ENCODE measurements around the gene STXBP1. TPM values are rescaled to one million over a fixed set of nuclear protein-coding genes. Genes with fewer than 3 reads are reported as not detected.

The STXBP1 gene
- total and polyA plus RNA-seq, 9 of the 15 experiments (the other 6 are each of a cell fraction or from before 2014, with no cell fraction given) = 4.6 to 35.1 (median 9.7) TPM

GRCh38 chr9:127611899-127612790, at the start of gene STXBP1 (continued):
- peak in 1 of 2 experiments; percentile 53 for TF ChIP-seq E2F6 (IDR thresholded peaks at IDR 0.05; ENCODE audit: borderline replicate concordance in 1 of 2, extremely low read depth in 1 of 2, insufficient read depth in 1 of 2, insufficient read length in 1 of 2, low read depth in 1 of 2, low read length in 1 of 2, poor library complexity in 1 of 2, severe bottlenecking in 1 of 2)
- TF ChIP-seq PHF8 (IDR thresholded peaks at IDR 0.05; ENCODE audit: borderline replicate concordance, low read length) = peak; percentile 90; the same call in 1 of the 2 replicates
- TF ChIP-seq NFYB (IDR thresholded peaks at IDR 0.05; ENCODE audit: extremely low read depth, insufficient read length) = peak; percentile 49
- peak; percentile 49 for TF ChIP-seq TBP (optimal IDR thresholded peaks at IDR 0.05; ENCODE audit: low read depth, low read length)
- TF ChIP-seq THRAP3 (IDR thresholded peaks at IDR 0.05; ENCODE audit: borderline replicate concordance) = no peak
- TF ChIP-seq KDM2B (CRISPR knock-in tag; IDR thresholded peaks at IDR 0.05) = peak; percentile 29; the same call in 1 of the 2 replicates
- TF ChIP-seq ZNF175 (CRISPR knock-in tag; IDR thresholded peaks at IDR 0.05; ENCODE audit: low read depth) = no peak
- TF ChIP-seq POLR2G (IDR thresholded peaks at IDR 0.05; ENCODE audit: low read depth, low read length) = peak; percentile 93
- TF ChIP-seq CREB3L1 (IDR thresholded peaks at IDR 0.05; ENCODE audit: borderline replicate concordance, low read depth) = 0 out of 2 replicates have a peak, but pooled peaks have one; percentile 9
- TF ChIP-seq CTBP1 (IDR thresholded peaks at IDR 0.05; ENCODE audit: borderline replicate concordance) = peak; percentile 98
- TF ChIP-seq STAG1 (CRISPR knock-in tag; IDR thresholded peaks at IDR 0.05; ENCODE audit: borderline replicate concordance) = peak; percentile 25; the same call in 1 of the 2 replicates
- TF ChIP-seq JUN (IDR thresholded peaks at IDR 0.05; ENCODE audit: borderline replicate concordance, low read depth, low read length) = 0 out of 2 replicates have a peak, but pooled peaks have one; percentile 1
- TF ChIP-seq JUN (CRISPR knock-in tag; IDR thresholded peaks at IDR 0.05; ENCODE audit: borderline replicate concordance) = no peak
- TF ChIP-seq ZNF408 (CRISPR knock-in tag; IDR thresholded peaks at IDR 0.05; ENCODE audit: low read depth) = no peak
- TF ChIP-seq GATAD2B (IDR thresholded peaks at IDR 0.05; ENCODE audit: borderline replicate concordance) = peak; percentile 90
- TF ChIP-seq DMBX1 (CRISPR knock-in tag; IDR thresholded peaks at IDR 0.05; ENCODE audit: borderline replicate concordance) = 0 out of 2 replicates have a peak, but pooled peaks have one; percentile 26
- no peak for TF ChIP-seq ZNF197 (CRISPR knock-in tag; IDR thresholded peaks at IDR 0.05; ENCODE audit: low read depth)
- 0 out of 2 replicates have a peak, but pooled peaks have one; percentile 55 for TF ChIP-seq SIN3B (IDR thresholded peaks at IDR 0.05; ENCODE audit: low read depth)
- no peak for TF ChIP-seq ADNP (tag; IDR thresholded peaks at IDR 0.05)
- no peak for TF ChIP-seq COPS2 (conservative IDR thresholded peaks at IDR 0.05)
- no peak for TF ChIP-seq ZNF707 (CRISPR knock-in tag; conservative IDR thresholded peaks at IDR 0.05)
- peak; percentile 76 for TF ChIP-seq BHLHE40 (IDR thresholded peaks at IDR 0.05; ENCODE audit: low read length)
- no peak for TF ChIP-seq FOS (IDR thresholded peaks at IDR 0.05; ENCODE audit: extremely low read depth, insufficient read length)
- no peak for TF ChIP-seq SMARCA5 (IDR thresholded peaks at IDR 0.05)
- TF ChIP-seq POLR2B (IDR thresholded peaks at IDR 0.05; ENCODE audit: low read depth, partially characterized antibody) = peak; percentile 45

Data from K562 (cell line).